HUES6 (cell line): ENCODE measurements around the gene PRPF31.
A peak's percentile ranks its signal among the peaks of the same experiment; 100 is the strongest.
"Not testable (repeated sequence)": the region's sequence is repeated elsewhere in the genome, so short reads cannot be mapped to it uniquely, and the experiment has no call there.

Source experiments
- H3K27ac ChIP-seq: 2 replicates; pipeline ENCODE4 v1.7.0; 2013; ENCODE audit warnings: low read depth, mild to moderate bottlenecking, low read length, inconsistent platforms
- H3K27me3 ChIP-seq: 2 replicates; pipeline ENCODE4 v1.6.1; 2013; ENCODE audit warnings: low read length; ENCODE audit not compliant: control insufficient read depth, insufficient read depth
- H3K36me3 ChIP-seq: 2 replicates; pipeline ENCODE4 v1.6.1; 2013; ENCODE audit warnings: low read length; ENCODE audit not compliant: control insufficient read depth, insufficient read depth
- H3K4me1 ChIP-seq: 2 replicates; pipeline ENCODE4 v1.6.1; 2013; ENCODE audit warnings: low read length; ENCODE audit not compliant: control insufficient read depth, insufficient read depth
- H3K4me3 ChIP-seq: 2 replicates; pipeline ENCODE4 v1.5.1; 2013; ENCODE audit warnings: low read depth, low read length
- H3K9ac ChIP-seq: one replicate; pipeline ENCODE4 v1.6.1; 2013; ENCODE audit warnings: mild to moderate bottlenecking, low read length
- H3K9me3 ChIP-seq: 2 replicates; pipeline ENCODE4 v1.6.1; 2013; ENCODE audit warnings: low read depth, low read length; ENCODE audit not compliant: control insufficient read depth, insufficient read depth

The PRPF31 gene

GRCh38 chr19:54096617-54097106 lies 18.9 kb upstream of the PRPF31 start:
- Histone ChIP-seq H3K4me3 (peak overlapping the region; percentile 75), H3K36me3 (no peaks in the 10 kb centered on the region), H3K27me3 (peaks cover 23% of the 10 kb centered on the region), H3K27ac (no peak overlapping the region), H3K9ac (no peak overlapping the region), H3K9me3 (no peaks in the 10 kb centered on the region), H3K4me1 (peaks cover 18% of the 10 kb centered on the region; the same call in 1 of the 2 replicates)

DNA sequence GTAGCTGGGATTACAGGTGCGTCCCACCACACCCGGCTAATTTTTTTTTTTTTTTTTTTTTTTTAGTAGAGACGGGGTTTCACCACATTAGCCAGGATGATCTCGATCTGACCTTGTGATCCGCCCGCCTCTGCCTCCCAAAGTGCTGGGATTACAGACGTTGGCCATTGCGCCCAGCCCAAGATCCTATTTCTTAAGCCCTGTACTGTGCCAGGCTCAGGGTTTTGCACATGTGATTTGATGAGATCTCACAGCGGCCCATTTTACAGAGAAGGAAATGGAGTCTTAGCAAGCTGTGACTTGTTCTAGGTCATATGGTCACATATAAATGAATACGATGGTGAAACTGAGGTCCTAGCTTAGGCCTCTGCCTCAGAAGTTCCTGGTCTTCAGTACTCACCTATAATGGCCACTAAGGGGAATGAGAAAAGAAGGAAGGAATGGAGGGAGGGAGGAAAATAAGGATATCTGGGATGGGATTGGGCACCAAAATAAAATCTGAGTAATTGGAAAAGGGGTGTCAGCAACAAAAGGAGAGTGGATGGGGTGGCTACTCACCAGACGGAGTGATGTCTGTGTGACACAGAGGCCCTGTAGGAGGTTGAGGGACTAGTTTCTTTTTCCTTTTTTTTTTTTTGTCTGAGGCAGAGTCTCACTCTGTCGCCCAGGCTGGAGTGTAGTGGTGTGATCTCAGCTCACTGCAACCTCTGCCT lies 16.2 kb upstream of the PRPF31 start:
- no peak overlapping the region for H3K9ac ChIP-seq
- peaks cover 21% of the 10 kb centered on the region for H3K27me3 ChIP-seq
- H3K36me3 ChIP-seq = no peaks in the 10 kb centered on the region
- no peak overlapping the region for H3K27ac ChIP-seq
- no peaks in the 10 kb centered on the region for H3K9me3 ChIP-seq
- H3K4me3 ChIP-seq = no peak overlapping the region
- peaks cover 18% of the 10 kb centered on the region; the same call in 1 of the 2 replicates for H3K4me1 ChIP-seq

DNA sequence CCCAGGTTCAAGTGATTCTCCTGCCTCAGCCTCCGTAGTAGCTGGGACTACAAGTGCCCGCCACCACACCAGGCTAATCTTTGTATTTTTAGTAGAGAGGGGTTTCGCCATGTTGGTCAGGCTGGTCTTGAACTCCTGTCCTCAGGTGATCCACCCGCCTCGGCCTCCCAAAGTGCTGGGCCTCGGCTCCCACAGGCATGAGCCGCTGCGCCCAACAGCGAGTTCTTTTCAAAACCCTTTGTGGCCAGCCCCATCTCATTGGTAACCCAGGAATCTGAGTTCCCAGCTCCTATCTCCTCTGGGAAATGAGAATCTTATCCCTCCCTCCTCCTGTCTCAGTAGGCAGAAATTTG lies 15.7 kb upstream of the PRPF31 start:
- H3K36me3 ChIP-seq, H3K9ac ChIP-seq, H3K9me3 ChIP-seq, H3K27ac ChIP-seq, H3K4me3 ChIP-seq: not testable (repeated sequence)
- H3K27me3 ChIP-seq = peaks cover 17% of the 10 kb centered on the region
- peaks cover 18% of the 10 kb centered on the region; the same call in 1 of the 2 replicates for H3K4me1 ChIP-seq

DNA sequence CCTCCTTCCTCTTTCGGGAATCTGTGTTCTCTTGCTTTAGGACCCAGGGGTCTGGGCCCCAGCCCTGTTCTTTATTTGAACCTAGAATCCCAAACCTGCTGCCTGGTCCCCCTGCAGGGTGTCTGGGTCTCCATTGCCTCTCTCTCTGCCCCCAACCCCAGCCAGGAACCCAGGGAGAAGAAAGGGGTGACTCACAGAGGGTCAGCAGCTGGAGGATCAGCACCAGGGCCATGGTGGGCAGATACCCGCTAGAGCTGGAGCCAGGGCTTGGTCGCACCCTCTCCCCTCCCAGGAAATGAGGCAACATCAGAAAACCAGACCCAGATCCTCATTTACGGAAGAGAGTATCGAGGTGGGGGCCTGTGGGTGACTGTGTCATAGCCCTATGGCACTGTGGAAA lies 15.0 kb upstream of the PRPF31 start, which contains the start of gene OSCAR:
OSCAR (minus strand) TSS at position 243 of the 400 bp plus-strand sequence; CDS start at position 232, 11 bp downstream.
- H3K9ac ChIP-seq = peak within 1 kb of the TSS; percentile 17
- H3K9me3 ChIP-seq = no peaks in the 10 kb centered on the region
- no peak within 1 kb of the TSS for H3K4me3 ChIP-seq
- H3K27ac ChIP-seq = no peak within 1 kb of the TSS
- peaks cover 15% of the 10 kb centered on the region; the same call in 1 of the 2 replicates for H3K4me1 ChIP-seq
- peaks cover 3% of the 10 kb centered on the region for H3K36me3 ChIP-seq
- H3K27me3 ChIP-seq = peaks cover 10% of the 10 kb centered on the region

DNA sequence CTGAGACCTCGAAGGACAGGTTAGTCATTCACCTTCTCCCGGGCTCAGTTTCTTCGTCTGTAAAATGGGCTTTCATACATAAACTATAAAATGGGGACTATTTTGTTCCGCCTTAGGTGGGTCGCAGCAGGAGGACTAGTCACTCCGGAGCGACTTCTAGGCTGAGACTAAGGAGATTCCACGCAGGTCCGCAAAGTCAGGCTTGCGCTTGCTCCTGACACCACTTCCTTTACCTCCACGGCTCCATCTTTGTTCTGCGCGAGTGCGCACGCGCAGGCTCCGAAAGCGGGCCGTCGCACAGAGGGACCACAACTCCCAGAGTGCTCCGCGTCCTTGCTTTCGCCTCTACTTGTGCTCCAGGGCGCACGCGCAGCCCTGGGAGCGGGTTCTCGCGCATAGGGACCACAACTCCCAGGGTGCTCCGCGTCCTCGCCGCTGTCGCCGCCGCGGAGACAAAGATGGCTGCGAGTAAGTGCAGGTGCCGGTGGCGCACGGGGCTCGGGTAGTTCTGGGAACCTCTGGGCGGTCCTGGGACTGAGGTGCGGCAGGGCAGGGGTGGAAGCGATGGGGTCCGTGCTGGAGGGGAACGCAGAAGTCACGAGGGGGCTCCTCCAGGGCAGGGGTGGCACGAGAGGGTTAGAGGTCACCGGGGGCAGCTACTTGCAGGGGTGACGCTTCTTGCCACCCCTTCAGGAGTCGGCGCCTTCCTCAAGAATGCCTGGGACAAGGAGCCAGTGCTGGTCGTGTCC lies 13.0 kb upstream of the PRPF31 start, which contains the start of gene NDUFA3:
NDUFA3 (plus strand) TSS at position 435 of the 749 bp plus-strand sequence; CDS start at position 459, 24 bp downstream.
- peak within 1 kb of the TSS; percentile 14; the same call in 1 of the 2 replicates for H3K27ac ChIP-seq
- peak within 1 kb of the TSS; percentile 86 for H3K4me3 ChIP-seq
- no peaks in the 10 kb centered on the region for H3K27me3 ChIP-seq
- H3K36me3 ChIP-seq = peaks cover 22% of the 10 kb centered on the region
- H3K4me1 ChIP-seq = peaks cover 5% of the 10 kb centered on the region; the same call in 1 of the 2 replicates
- peak within 1 kb of the TSS; percentile 70 for H3K9ac ChIP-seq
- H3K9me3 ChIP-seq = no peaks in the 10 kb centered on the region

- peaks cover 5% of the 10 kb centered on the region; the same call in 1 of the 2 replicates for H3K4me1 ChIP-seq
- H3K9ac ChIP-seq = no peak overlapping the region
- H3K27me3 ChIP-seq = no peaks in the 10 kb centered on the region
- no peaks in the 10 kb centered on the region for H3K9me3 ChIP-seq
- H3K4me3 ChIP-seq = no peak overlapping the region
- peaks cover 46% of the 10 kb centered on the region for H3K36me3 ChIP-seq
- no peak overlapping the region for H3K27ac ChIP-seq
Observed at GRCh38 chr19:54104998-54105715, 10.4 kb upstream of the PRPF31 start.

DNA sequence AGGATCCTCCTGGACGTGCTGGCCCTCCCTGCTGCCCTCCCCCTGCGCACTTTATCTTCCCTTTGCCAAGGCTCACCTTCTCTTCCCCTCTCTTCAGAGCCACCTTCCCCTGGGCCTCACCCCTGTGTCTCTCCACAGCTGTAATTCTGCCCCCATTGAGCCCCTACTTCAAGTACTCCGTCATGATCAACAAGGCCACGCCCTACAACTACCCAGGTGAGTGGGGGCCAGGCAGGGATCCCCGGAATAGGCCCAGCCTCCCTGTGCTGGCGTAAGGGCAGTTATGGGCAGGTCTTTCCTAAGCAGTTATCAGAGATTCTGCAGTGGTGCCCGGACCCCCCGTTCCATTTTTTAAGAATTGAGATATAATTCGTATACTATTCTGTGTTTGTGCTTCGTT lies 9.8 kb upstream of the PRPF31 start:
- no peaks in the 10 kb centered on the region for H3K9me3 ChIP-seq
- H3K9ac ChIP-seq = no peak overlapping the region
- H3K4me3 ChIP-seq = no peak overlapping the region
- H3K4me1 ChIP-seq = no peaks in the 10 kb centered on the region
- H3K36me3 ChIP-seq = peaks cover 53% of the 10 kb centered on the region
- no peak overlapping the region for H3K27ac ChIP-seq
- no peaks in the 10 kb centered on the region for H3K27me3 ChIP-seq

DNA sequence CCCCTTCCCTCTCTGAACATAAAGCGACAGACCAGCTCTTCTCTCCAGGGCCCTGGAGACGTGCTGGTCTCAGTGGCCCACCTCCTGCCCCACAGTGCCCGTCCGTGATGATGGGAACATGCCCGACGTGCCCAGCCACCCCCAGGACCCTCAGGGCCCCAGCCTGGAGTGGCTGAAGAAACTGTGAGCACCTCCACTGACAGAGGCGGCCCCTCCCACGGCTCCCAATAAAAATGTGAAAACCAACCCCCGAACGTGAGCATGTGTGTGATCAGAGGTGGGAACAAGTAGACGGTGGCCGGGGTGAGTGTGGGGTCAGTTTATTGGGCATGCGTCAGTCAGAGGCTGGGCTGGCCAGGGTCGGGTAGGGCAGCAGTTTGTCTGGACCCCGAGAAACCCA lies 8.8 kb upstream of the PRPF31 start:
- Histone ChIP-seq H3K4me3 (no peak overlapping the region), H3K27me3 (no peaks in the 10 kb centered on the region), H3K36me3 (peaks cover 56% of the 10 kb centered on the region), H3K9me3 (no peaks in the 10 kb centered on the region), H3K27ac (no peak overlapping the region), H3K4me1 (no peaks in the 10 kb centered on the region), H3K9ac (peak overlapping the region; percentile 23)

DNA sequence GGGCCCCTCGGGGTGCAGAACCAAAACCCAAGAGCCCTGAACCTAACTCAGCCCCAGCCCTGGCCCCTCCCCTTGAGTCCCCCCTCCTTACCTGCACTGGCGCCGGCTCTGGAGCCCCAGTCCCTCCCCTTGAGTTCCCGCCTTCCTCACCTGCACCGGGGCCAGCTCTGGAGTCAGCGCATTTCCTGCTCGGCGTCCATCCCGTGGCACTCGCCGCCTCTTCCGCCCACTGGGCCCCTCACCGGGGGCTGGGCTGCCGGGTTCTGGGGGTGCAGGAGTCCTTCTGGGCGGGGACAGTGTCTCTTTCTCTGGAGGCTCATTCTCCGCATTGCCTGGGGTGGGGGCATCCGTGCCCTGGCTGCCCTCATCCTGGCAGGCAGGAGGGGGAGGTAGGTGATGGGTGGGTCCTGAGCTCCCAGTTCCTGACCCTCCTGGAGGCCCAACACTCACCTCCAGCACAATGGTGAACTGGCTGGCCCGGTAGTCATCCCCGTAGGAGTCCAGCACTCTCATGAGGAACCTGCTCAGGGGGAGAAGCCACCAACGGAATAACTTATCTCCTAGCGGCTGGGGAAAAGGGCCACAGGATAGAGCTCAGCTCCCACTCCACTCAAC lies 7.6 kb upstream of the PRPF31 start:
- Histone ChIP-seq H3K36me3 (peaks cover 63% of the 10 kb centered on the region), H3K9ac (no peak overlapping the region), H3K4me3 (no peak overlapping the region), H3K4me1 (no peaks in the 10 kb centered on the region), H3K9me3 (no peaks in the 10 kb centered on the region), H3K27ac (no peak overlapping the region), H3K27me3 (no peaks in the 10 kb centered on the region)

GRCh38 chr19:54108496-54108895 lies 7.1 kb upstream of the PRPF31 start:
- no peaks in the 10 kb centered on the region for H3K27me3 ChIP-seq
- H3K27ac ChIP-seq = no peak overlapping the region
- H3K36me3 ChIP-seq = peaks cover 67% of the 10 kb centered on the region
- no peaks in the 10 kb centered on the region for H3K4me1 ChIP-seq
- H3K4me3 ChIP-seq = no peak overlapping the region
- no peaks in the 10 kb centered on the region for H3K9me3 ChIP-seq
- no peak overlapping the region for H3K9ac ChIP-seq
